GM19238 (cell line): ENCODE results near the gene CABP4.
A peak's percentile ranks its signal among the peaks of the same experiment; 100 is the strongest.

ENCODE experiments used
- DNase-seq: peaks from one replicate; pipeline ENCODE4 v3.0.0; 2011; ENCODE audit warnings: low spot score; ENCODE audit not compliant: insufficient read length

CABP4 gene

GRCh38 chr11:67435727-67436458, 19.3 kb upstream of the CABP4 start:
- DNase-seq: no peak

DNA sequence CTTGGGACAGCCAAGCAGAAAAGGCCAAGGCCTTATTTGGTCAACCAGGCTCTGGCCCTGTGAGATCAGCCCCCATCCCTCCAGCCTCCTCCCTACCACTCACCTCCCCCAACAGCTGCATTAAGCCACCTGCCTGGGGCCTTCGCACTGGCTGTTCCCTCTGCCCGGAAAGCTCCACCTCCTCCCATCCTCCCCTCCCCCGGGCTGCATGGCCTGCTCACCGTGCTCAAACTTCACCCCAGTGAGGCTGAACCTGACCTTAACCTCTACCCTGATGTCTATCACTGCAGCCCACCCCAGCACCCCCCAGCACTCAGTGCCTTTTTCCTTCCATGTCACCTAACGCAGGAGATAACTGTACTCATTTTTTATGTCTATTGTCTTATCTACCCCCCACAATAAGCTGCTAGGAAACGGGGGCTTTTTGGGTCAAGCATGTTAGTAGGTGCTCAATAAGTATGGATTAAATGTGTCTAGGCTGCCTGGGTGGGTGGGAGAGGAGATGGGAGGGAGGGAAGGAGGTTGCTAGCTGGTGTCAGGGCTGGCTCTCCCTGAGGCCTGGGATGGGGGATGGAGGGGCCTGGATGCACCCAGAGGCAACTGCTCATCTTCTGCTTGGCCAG, 18.6 kb upstream of the CABP4 start:
- DNase-seq: peak; percentile 93

- DNase-seq: peak; percentile 90
Observed at GRCh38 chr11:67437082-67437808, 17.9 kb upstream of the CABP4 start, which contains the start of gene PTPRCAP. TSS of gene PTPRCAP (minus strand) at chr11:67437682. CDS start at chr11:67437619, 63 bp downstream.

GRCh38 chr11:67437809-67438157, 17.4 kb upstream of the CABP4 start:
- no peak for DNase-seq

DNA sequence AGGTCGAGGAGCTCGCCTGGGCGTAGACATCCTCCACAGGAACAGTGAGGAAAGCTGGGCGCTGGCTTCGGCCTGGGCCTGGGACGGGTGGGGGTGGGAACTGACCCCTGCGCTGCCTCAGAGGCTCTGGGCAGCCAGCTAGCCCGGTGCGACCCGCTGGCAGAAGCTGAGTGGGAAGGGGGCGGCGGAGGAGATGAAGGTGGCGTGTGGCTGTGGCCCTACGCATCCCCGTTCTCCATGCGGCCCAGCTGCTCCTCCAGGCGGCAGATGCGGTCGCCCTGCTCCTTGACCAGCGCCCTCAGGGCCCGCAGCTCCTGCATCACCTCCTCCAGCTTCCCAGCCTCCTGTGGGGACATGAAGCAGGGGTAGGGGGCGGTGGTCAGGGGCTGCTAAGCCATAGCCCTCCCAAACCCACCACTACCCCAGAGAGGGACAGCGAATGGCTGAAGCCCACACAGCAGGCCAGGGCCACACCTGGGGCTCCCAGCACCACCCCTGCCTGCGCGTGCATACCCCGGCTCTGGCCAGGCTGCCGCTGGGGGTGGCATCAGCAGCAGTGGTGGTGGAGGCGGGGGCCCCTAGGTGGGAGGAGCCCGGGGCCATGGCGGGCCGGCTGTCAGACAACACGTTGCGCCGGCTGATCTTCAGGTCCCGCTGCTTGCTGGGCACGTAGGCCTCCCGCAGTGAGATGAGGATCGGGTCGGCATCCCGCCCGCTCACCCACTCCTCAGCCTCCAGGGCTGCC, 16.8 kb upstream of the CABP4 start:
- DNase-seq: no peak

- DNase-seq: no peak
Observed at GRCh38 chr11:67439321-67440228, 15.6 kb upstream of the CABP4 start.

DNA sequence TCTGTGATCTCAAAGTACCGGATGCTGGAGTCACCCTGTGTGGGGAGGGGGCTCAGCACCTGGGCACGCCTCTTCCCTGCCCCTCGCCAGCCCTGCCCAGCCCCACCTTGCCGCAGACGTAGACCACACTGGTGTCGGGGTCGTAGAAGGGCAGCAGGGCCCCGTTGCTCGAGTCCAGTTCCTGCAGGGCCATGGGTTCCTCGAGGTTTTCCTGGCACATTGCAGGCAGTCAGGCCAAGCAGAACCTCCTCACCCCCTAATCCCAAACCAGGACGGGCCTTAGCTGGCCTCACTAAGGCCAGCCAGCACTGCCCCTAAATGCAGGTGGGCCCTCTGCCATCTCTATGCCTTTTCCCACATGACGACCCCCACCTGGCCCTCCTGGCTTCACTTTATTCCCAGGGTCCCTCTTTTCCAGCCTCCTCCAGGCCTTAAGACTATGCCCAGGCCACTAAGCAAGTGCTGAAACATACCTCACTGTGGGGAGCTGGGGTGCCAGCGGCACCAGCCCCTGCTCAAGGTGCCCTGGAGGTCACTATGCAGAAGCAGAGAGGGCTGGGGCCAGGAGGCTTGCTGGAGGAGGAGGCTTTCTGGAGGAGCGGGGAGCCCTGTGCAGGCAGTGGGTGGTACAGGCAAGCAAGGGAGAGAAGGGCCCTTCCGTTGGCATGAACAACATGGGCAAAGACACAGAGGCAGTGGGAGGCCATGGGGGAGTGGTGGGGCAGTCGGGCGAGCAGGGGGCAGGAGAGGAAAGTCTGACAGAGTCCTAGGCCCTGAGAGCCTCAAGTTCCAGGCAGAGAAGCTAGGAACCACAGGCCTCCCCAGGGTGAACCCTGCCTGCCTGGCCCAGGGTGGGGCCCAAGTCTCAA, 14.7 kb upstream of the CABP4 start:
- no peak for DNase-seq

DNA sequence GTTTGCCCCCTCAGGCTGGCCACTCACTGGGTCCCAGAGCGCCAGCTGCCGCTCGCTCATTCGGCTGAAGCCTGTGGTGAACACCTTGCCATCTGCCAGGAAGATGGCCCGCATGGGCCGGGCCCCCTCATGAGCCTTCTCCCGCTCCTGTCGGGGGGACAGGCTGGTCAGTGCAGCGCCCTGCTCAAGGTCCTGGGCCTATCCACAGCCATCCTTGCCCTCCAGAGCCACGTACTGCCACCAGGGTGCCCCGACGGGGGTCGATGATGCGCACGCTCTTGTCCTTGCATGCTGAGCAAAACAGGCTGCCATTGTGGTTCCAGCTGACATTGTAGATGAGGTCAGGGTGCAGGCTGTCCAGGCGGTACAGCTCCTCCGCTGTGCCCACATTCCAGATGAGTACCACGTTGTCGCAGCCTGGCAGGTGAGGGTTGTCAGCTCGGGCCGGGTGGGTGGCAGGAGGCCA, 14.0 kb upstream of the CABP4 start:
- no peak for DNase-seq

DNA sequence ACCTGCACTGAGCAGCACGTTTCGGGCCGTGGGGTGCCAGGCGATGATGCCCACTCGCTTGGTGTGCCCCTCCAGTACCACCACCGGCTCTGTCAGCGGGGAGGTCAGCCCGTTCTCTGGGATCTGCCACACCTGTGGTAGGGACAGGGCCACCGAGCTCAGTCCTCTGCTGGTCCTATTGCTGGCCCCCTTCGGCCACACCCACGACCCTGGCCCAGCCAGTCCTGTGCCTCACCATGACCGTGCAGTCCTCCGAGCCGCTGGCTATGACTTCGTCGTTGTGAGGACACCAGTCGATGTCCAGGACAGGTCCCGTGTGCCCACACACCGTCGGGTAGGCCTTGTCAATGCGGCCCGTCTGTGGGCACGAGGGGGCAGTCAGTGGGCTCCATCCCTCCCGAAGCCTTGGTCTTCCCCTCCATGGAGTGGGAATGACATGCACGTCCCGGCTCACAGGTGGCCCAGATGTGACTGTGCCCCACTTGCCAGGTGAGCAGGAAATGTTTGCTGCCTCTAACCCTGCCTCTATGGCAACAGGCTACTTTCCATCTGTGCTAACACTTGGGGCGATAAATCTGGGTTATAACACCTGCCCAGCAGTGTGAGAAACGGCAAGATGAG, 13.3 kb upstream of the CABP4 start:
- DNase-seq: no peak

- no peak for DNase-seq
Observed at GRCh38 chr11:67442504-67443404, 12.4 kb upstream of the CABP4 start.

GRCh38 chr11:67445515-67445914, 9.6 kb upstream of the CABP4 start:
- DNase-seq: no peak

DNA sequence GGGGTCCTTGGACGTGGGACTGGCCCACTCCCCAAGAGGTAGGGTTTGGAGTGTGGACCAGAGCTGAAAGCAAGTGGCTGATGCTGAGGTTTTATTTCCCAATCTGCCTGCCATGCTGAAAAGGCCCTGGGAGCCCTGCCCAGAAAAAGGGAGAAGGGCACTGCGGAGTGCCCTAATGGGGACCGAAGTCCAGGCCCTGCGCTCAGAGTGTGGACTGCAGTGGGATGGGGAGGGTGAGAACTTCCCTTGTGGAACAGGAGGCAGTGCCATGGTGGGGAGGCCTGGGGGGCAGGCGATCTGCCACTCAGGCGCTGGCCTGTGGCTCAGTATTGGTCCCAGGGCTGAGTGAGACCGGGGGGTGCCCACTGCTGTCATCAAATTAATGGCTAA, 6.9 kb upstream of the CABP4 start:
- DNase-seq: no peak

GRCh38 chr11:67449116-67449844, 5.9 kb upstream of the CABP4 start:
- no peak for DNase-seq

- no peak for DNase-seq
Observed at GRCh38 chr11:67450796-67451657, 4.1 kb upstream of the CABP4 start.

- no peak for DNase-seq
Observed at GRCh38 chr11:67451658-67451976, 3.5 kb upstream of the CABP4 start.

GRCh38 chr11:67452141-67452952, 2.8 kb upstream of the CABP4 start, which contains the start of gene GPR152:
TSS of gene GPR152 (minus strand) at chr11:67452729. CDS start at chr11:67452724, 5 bp downstream.
- DNase-seq: no peak
